Embryonic facial prominence (tissue), 1 donor: ENCODE results near the gene TMEM89.

Experiments used
- DNase-seq: peaks from one replicate; pipeline ENCODE4 v3.0.0-alpha.2; 2016; ENCODE audit errors: extremely low spot score

The TMEM89 gene

DNA sequence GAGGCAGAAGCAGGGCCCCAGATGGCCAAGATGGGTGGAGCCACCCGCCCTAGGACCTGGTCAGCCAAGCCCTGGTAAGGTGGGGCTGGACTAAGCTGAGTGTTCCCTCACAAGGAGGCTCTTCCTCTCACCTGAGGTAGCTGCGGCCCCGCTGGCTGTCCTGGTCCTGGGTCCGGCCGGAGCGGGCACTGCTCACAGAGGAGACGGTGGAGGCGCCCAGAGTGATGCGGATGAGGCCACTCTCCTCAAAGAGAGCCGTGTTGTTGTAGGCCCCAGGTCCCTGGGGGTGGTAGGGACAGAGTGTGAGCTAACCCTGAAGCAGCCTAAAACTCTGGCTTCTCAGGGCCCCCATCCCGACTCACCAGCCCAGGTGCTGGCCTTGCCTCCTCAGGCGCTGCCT lies 21.0 kb upstream of the TMEM89 start:
- no peak for DNase-seq

- no peak for DNase-seq
Measured at GRCh38 chr3:48641396-48641795, 19.8 kb upstream of the TMEM89 start.

DNA sequence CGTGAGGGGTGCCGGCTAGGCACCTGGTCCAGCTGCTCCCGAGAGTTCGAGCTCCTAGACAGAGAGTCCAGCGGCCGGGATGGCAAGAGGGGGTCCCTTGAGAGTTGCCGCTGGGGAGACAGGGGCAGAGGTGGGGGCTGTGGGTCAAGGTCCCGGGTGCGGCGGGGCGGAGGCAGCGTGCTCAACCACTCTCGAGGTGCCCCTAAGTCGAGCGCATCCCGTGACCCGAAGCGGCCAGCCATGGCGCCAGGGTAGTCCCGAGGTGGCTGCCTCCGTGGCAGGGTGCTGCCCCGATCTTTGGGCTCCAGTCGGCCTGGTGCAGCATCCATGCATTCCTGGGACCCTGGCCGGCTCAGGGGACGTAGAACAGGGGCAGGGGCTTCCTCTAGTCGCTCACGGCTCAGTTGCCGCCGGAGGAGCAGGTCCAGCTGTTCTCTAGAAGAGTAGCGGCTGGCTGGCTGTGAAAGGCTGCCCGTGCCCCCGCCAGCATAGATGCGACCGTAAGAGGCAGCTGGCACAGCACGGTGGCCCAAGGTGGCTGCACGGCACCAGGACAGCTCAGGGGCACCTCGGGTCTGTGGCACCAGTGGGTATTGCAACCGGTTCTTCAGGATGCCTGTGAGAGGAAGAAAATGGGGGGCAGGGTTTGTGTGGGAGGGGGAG lies 18.5 kb upstream of the TMEM89 start:
- no peak for DNase-seq

- DNase-seq, result no peak
Measured at GRCh38 chr3:48637305-48637704, 15.7 kb upstream of the TMEM89 start.

- DNase-seq, result no peak
Measured at GRCh38 chr3:48636149-48636655, 14.6 kb upstream of the TMEM89 start.

- DNase-seq, result peak; percentile 85
Measured at GRCh38 chr3:48635222-48636021, 13.9 kb upstream of the TMEM89 start, which contains the start of gene SLC26A6. TSS of gene SLC26A6 (minus strand) at chr3:48635461. CDS start at chr3:48635393, 68 bp downstream.

GRCh38 chr3:48634661-48635221 lies 13.2 kb upstream of the TMEM89 start:
- no peak for DNase-seq

DNA sequence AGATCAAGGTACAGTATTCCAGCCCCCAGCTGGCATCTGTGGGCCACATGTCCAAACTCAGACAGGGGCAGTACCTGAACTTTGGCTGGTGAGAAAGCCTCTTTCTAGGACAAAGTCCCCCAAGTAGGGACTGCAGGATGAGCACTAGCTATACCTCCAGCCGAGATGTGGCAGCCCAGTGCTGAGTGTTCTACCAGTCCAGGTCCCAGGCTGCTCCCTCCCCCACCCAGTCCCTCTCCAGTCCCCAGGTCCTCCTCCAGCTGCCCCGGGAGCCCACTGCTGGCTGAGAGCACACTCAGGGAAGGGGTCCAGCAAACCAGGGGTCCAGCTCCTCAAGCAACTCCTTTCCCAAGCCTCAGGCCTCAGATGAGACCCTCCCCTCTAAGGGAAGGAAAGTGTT lies 12.2 kb upstream of the TMEM89 start:
- no peak for DNase-seq

DNA sequence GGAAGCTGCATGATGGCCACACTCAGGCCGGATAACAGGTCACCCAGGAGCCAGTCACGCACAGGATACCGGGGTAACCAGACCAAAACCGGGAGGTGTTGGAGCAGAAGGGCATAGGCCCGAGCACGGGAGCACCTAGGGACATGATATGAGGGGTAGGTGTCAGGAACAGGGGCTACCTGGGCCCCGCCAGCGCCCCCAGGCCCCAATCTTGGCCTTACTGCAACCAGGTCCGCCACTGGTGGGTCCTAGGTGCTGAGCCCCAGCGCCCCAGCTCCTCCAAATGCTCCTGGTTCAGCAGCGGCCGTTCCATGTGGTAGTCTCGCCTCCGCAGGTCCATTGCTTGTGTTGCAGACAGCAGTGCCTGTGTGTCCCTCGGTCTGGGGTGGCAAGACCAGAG lies 11.7 kb upstream of the TMEM89 start:
- no peak for DNase-seq

- DNase-seq, result no peak
Measured at GRCh38 chr3:48631516-48632448, 10.2 kb upstream of the TMEM89 start.

- DNase-seq, result no peak
Measured at GRCh38 chr3:48630833-48631232, 9.3 kb upstream of the TMEM89 start.

- DNase-seq, result no peak
Measured at GRCh38 chr3:48630407-48630806, 8.8 kb upstream of the TMEM89 start.

- DNase-seq, result no peak
Measured at GRCh38 chr3:48629894-48630293, 8.3 kb upstream of the TMEM89 start.

DNA sequence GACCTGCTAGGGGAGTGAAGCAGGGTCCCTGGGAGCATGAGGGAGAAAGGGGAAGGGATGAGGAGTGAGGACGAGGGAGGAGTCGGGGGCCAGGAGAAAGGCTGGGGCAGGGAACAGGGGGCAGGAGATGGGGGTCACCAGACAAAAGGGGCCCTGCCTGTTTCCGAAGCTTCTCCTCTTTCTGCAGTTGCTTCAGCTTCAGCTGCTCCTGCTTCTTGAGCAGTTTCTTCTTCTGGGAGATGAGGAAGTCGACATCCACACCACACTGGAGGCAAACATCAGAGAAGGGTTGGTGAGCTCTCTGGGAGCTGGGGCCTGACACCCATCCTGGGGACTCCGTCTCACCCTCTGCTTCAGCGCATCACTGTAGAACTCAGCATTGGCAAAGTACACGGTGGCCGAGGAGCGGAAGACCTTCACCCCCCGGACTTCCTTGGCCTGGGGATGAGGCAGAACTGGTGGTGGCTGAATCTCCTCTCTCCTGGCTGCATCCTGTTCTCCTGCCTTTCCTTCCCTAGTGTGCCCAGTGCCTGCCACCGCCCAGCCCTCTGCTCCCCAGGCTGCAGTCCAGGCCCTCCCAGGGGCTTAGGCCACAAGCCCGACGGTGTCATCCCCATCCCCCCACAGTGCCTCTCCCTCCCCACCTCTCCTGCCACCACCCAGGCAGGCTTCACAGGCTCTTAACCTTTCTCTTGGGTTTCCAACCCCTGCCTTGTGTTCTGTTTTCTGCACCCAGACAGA lies 6.9 kb upstream of the TMEM89 start:
- DNase-seq, result no peak

- no peak for DNase-seq
Measured at GRCh38 chr3:48625600-48625999, 4.0 kb upstream of the TMEM89 start.

- DNase-seq, result no peak
Measured at GRCh38 chr3:48624767-48625166, 3.2 kb upstream of the TMEM89 start.

DNA sequence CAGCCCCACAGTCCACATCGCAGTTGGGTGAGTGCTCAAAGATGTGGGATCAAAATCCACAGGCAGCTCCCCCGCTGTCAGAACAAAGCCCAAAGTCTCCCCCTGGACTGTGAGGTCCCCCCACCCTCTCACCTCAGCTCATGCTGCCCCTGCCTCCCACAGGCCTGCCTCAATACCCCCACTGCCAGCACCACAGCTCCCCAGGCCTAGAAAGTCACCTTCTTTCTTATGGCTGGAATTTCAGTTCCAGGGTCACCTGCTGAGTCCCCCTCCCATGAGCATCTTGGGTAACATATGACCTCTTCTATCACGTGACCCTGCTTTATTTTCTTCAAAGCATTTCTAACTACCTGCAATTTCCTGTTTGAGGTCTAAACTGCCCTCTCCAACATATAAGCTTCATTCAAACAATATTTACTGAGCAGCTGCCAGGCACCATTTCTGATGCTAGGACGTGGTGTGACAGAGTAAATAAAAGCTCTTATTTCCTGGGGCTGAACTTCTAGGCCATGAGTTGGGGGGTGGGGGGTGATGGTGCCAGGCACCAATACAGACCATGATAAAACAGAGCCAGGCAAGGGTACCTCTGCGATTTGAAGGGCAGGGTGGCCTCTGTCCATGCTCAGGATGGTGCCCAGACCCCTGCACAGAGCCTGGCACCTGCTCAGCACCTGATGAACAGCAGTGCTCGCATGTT lies 2.4 kb upstream of the TMEM89 start:
- no peak for DNase-seq

GRCh38 chr3:48619541-48620524 lies 1.7 kb downstream of the TMEM89 start:
- no peak for DNase-seq

- DNase-seq, result no peak
Measured at GRCh38 chr3:48617559-48617958, 4.0 kb downstream of the TMEM89 start.
